Endodermal cell (in vitro differentiated cells): ENCODE results near the gene CORO2B. TPM values are rescaled to one million over a fixed set of nuclear protein-coding genes. Genes with fewer than 3 reads are reported as not detected.

ENCODE experiments used
- DNase-seq: peaks from one replicate; pipeline ENCODE4 v3.0.0-alpha.2; 2017
- H3K27ac ChIP-seq: 2 replicates; pipeline ENCODE4 v1.5.1; 2013; ENCODE audit warnings: mild to moderate bottlenecking, low read depth, low read length, moderate library complexity
- H3K27me3 ChIP-seq: 2 replicates; pipeline ENCODE4 v1.6.1; 2013; ENCODE audit warnings: mild to moderate bottlenecking, low read length, moderate library complexity; ENCODE audit not compliant: insufficient read depth, control insufficient read depth, poor library complexity, severe bottlenecking
- H3K36me3 ChIP-seq: 2 replicates; pipeline ENCODE4 v1.7.0; 2013; ENCODE audit warnings: mild to moderate bottlenecking, low read length, moderate library complexity; ENCODE audit not compliant: control insufficient read depth, insufficient read depth
- H3K4me1 ChIP-seq: one replicate; pipeline ENCODE4 v1.7.0; 2013; ENCODE audit warnings: low read length; ENCODE audit not compliant: control insufficient read depth, insufficient read depth
- H3K4me3 ChIP-seq: 2 replicates; pipeline ENCODE4 v1.5.1; 2013; ENCODE audit warnings: mild to moderate bottlenecking, low read length, moderate library complexity
- H3K9ac ChIP-seq: 2 replicates; pipeline ENCODE4 v1.6.1; 2013; ENCODE audit warnings: mild to moderate bottlenecking, low read length, moderate library complexity; ENCODE audit not compliant: poor library complexity, severe bottlenecking; ENCODE audit errors: extremely low read depth
- H3K9me3 ChIP-seq: 2 replicates; pipeline ENCODE4 v1.6.1; 2013; ENCODE audit warnings: mild to moderate bottlenecking, low read length, moderate library complexity; ENCODE audit not compliant: control insufficient read depth
- H3K27ac Mint-ChIP-seq: 2 replicates; pipeline ENCODE4 v1.8.0; 2020; ENCODE audit warnings: mixed read lengths
- H3K27me3 Mint-ChIP-seq: 2 replicates; pipeline ENCODE4 v1.8.0; 2021; ENCODE audit warnings: mild to moderate bottlenecking, mixed read lengths; ENCODE audit not compliant: insufficient read depth
- H3K36me3 Mint-ChIP-seq: 2 replicates; pipeline ENCODE4 v1.8.0; 2020; ENCODE audit warnings: low read depth, mixed read lengths
- H3K4me1 Mint-ChIP-seq: 2 replicates; pipeline ENCODE4 v1.8.0; 2020; ENCODE audit warnings: mixed read lengths
- H3K4me3 Mint-ChIP-seq: 2 replicates; pipeline ENCODE4 v1.8.0; 2020; ENCODE audit warnings: mild to moderate bottlenecking, moderate library complexity, mixed read lengths
- H3K9me3 Mint-ChIP-seq: 2 replicates; pipeline ENCODE4 v1.8.0; 2020; ENCODE audit warnings: mild to moderate bottlenecking, mixed read lengths
- CTCF ChIP-seq: fragments of 200-600 bp; sonication (generic); conservative IDR thresholded peaks from 2 replicates; pipeline ENCODE4 v1.5.0; 2021; ENCODE audit warnings: antibody characterized with exemption, mild to moderate bottlenecking
- WGBS, 2 experiments: methylation state at CpG; one replicate each; pipeline versions ENCODE4 v1.1.5 to v1.1.7; 2013; ENCODE audit warnings: missing lambda C conversion rate in 2 of 2, mixed read lengths in 1 of 2; ENCODE audit not compliant: insufficient coverage in 1 of 2, insufficient read length in 1 of 2; 5-methylcytosine and 5-hydroxymethylcytosine counted together
- total RNA-seq, 2 donors: library from RNA; stranded (reverse); fragmentation: NEBNext Ultra II Directional in 1 of 2; extraction: Animal tissue kit (Norgen Biotek cat#: 25700) in 1 of 2; gene quantifications; 2 replicates in 1 of 2; 3 replicates in 1 of 2; pipeline ENCODE4 v1.2.1, GENCODE V29; 2021

The CORO2B gene
- total RNA-seq, 2 donors from 2014 or later: 1.1 to 1.2 TPM

DNA sequence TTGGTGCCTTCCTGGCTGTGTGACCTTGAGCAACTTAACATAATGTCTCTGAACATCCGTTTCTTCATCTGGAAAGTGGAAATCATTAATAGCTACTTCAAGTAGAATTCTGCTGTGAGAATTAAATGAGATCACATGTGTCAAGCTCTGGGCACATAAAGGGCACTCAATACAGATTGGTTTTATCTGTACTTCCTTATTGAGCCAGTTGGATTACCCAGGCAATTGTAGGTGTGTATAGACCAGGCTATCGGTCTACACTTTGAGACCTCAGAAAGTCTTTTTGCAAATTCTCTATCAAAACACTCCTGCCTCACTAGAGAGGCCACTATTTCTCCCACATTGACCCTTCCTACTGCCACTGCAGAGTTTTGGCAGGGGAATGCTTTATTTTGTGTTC lies 194.2 kb downstream of the CORO2B start:
- no peak overlapping the region for H3K4me3 ChIP-seq
- WGBS, 2 experiments: 96% methylated on average over 2 of the region's 2 CpGs; no CpG with 5 or more reads in 1 of the 2 experiments
- H3K36me3 Mint-ChIP-seq: peaks cover 5% of the 10 kb centered on the region
- H3K27ac ChIP-seq: no peak overlapping the region
- H3K9me3 Mint-ChIP-seq: no peaks in the 10 kb centered on the region
- H3K27me3 Mint-ChIP-seq: peaks cover 6% of the 10 kb centered on the region
- no peaks in the 10 kb centered on the region for H3K9me3 ChIP-seq
- H3K36me3 ChIP-seq: peaks cover 15% of the 10 kb centered on the region
- H3K4me3 Mint-ChIP-seq: no peak overlapping the region
- no peaks in the 10 kb centered on the region for H3K4me1 ChIP-seq
- DNase-seq: no peak
- H3K27me3 ChIP-seq: no peaks in the 10 kb centered on the region
- no peak overlapping the region for H3K9ac ChIP-seq
- TF ChIP-seq CTCF: no peak
- no peak overlapping the region for H3K27ac Mint-ChIP-seq
- no peaks in the 10 kb centered on the region for H3K4me1 Mint-ChIP-seq

- no peaks in the 10 kb centered on the region for H3K4me1 Mint-ChIP-seq
- DNase-seq: no peak
- no peak overlapping the region for H3K27ac Mint-ChIP-seq
- 90% methylated on average over 4 of the region's 4 CpGs; no CpG with 5 or more reads in 1 of the 2 experiments for WGBS, 2 experiments
- no peaks in the 10 kb centered on the region for H3K9me3 Mint-ChIP-seq
- H3K4me3 Mint-ChIP-seq: no peak overlapping the region
- H3K9ac ChIP-seq: no peak overlapping the region
- TF ChIP-seq CTCF: no peak
- no peak overlapping the region for H3K27ac ChIP-seq
- peaks cover 3% of the 10 kb centered on the region for H3K27me3 Mint-ChIP-seq
- no peaks in the 10 kb centered on the region for H3K4me1 ChIP-seq
- peaks cover 15% of the 10 kb centered on the region for H3K36me3 Mint-ChIP-seq
- no peaks in the 10 kb centered on the region for H3K9me3 ChIP-seq
- H3K36me3 ChIP-seq: peaks cover 26% of the 10 kb centered on the region
- no peak overlapping the region for H3K4me3 ChIP-seq
- no peaks in the 10 kb centered on the region for H3K27me3 ChIP-seq
These were observed 195.3 kb downstream of the CORO2B start for GRCh38 chr15:68774120-68774519.

GRCh38 chr15:68774521-68775235 lies 195.9 kb downstream of the CORO2B start:
- TF ChIP-seq CTCF: no peak
- no peak for DNase-seq
- H3K27me3 ChIP-seq: no peaks in the 10 kb centered on the region
- H3K4me1 Mint-ChIP-seq: no peaks in the 10 kb centered on the region
- H3K9ac ChIP-seq: no peak overlapping the region
- no peaks in the 10 kb centered on the region for H3K4me1 ChIP-seq
- no peak overlapping the region for H3K27ac Mint-ChIP-seq
- no peaks in the 10 kb centered on the region for H3K9me3 ChIP-seq
- H3K4me3 ChIP-seq: no peak overlapping the region
- no peak overlapping the region for H3K27ac ChIP-seq
- peaks cover 31% of the 10 kb centered on the region for H3K36me3 ChIP-seq
- H3K9me3 Mint-ChIP-seq: no peaks in the 10 kb centered on the region
- peaks cover 21% of the 10 kb centered on the region for H3K36me3 Mint-ChIP-seq
- no peak overlapping the region for H3K4me3 Mint-ChIP-seq
- 98% methylated on average over 3 of the region's 3 CpGs; no CpG with 5 or more reads in 1 of the 2 experiments for WGBS, 2 experiments
- H3K27me3 Mint-ChIP-seq: peaks cover 3% of the 10 kb centered on the region
